Smooth muscle cell (in vitro differentiated cells): ENCODE results near the gene CLSTN3. TPM values are rescaled to one million over a fixed set of nuclear protein-coding genes. Genes with fewer than 3 reads are reported as not detected.

Experiments used
- DNase-seq: peaks from one replicate; lab custom pipeline; 2025; ENCODE audit not compliant: unreplicated experiment; lab: John Stamatoyannopoulos, UW
- H2AFZ ChIP-seq: fragments of 200-600 bp; sonication (generic); 2 replicates; pipeline ENCODE4 v1.6.0; 2016; ENCODE audit warnings: antibody characterized with exemption, low read depth, mild to moderate bottlenecking
- H3F3A ChIP-seq: fragments of 200-600 bp; sonication (generic); 2 replicates; pipeline ENCODE4 v1.6.0; 2017; ENCODE audit warnings: antibody characterized with exemption, low read depth
- H3K27ac ChIP-seq: fragments of 200-600 bp; sonication (generic); 2 replicates; pipeline ENCODE4 v1.5.1; 2016; ENCODE audit warnings: low read depth, mild to moderate bottlenecking
- H3K27me3 ChIP-seq: fragments of 200-600 bp; sonication (generic); 2 replicates; pipeline ENCODE4 v1.6.1; 2016; ENCODE audit warnings: low read depth, mild to moderate bottlenecking
- H3K36me3 ChIP-seq: fragments of 200-600 bp; sonication (generic); 2 replicates; pipeline ENCODE4 v1.5.1; 2016; ENCODE audit warnings: low read depth
- H3K4me1 ChIP-seq: fragments of 200-600 bp; sonication (generic); 2 replicates; pipeline ENCODE4 v1.5.1; 2016; ENCODE audit warnings: low read depth
- H3K4me2 ChIP-seq: fragments of 200-600 bp; sonication (generic); 2 replicates; pipeline ENCODE4 v1.6.0; 2016; ENCODE audit warnings: mild to moderate bottlenecking
- H3K4me3 ChIP-seq: fragments of 200-600 bp; sonication (generic); 2 replicates; pipeline ENCODE4 v1.5.1; 2016; ENCODE audit warnings: mild to moderate bottlenecking
- H3K79me2 ChIP-seq: fragments of 200-600 bp; sonication (generic); 2 replicates; pipeline ENCODE4 v1.6.0; 2016; ENCODE audit warnings: low read depth, mild to moderate bottlenecking
- H3K9ac ChIP-seq: fragments of 200-600 bp; sonication (generic); 2 replicates; pipeline ENCODE4 v1.6.0; 2016; ENCODE audit warnings: low read depth
- H3K9me3 ChIP-seq: fragments of 200-600 bp; sonication (generic); replicated peaks from 2 replicates; pipeline ENCODE4 v1.5.1; 2016; ENCODE audit warnings: low read depth
- H4K20me1 ChIP-seq: fragments of 200-600 bp; sonication (generic); 2 replicates; pipeline ENCODE4 v1.6.0; 2016; ENCODE audit warnings: low read depth
- CTCF ChIP-seq: fragments of 200-600 bp; sonication (generic); IDR thresholded peaks from 2 replicates; pipeline ENCODE4 v1.5.1; 2017; ENCODE audit warnings: borderline replicate concordance, mild to moderate bottlenecking, antibody characterized with exemption; ENCODE audit not compliant: insufficient read depth, poor library complexity, severe bottlenecking
- WGBS: methylation state at CpG from one replicate; pipeline ENCODE4 v1.1.7; 2016; ENCODE audit warnings: low lambda C conversion rate; 5-methylcytosine and 5-hydroxymethylcytosine counted together
- polyA plus RNA-seq: library from polyadenylated mRNA; unstranded; fragments of >200 nt; fragmentation: Nextera tagmentation; extraction: Ambion mirVana; gene quantifications from 2 replicates; pipeline ENCODE4 v1.2.1, GENCODE V29; 2016
- total RNA-seq: library from RNA; depleted of rRNA; stranded (reverse); fragments of >200 nt; gene quantifications from 2 replicates; pipeline ENCODE4 v1.2.3, GENCODE V29; 2014

Gene CLSTN3
- total and polyA plus RNA-seq, 2 experiments from 2014 or later: 12.4 to 51.0 TPM

- H2AFZ ChIP-seq: no peak overlapping the region
- no peaks in the 10 kb centered on the region for H3F3A ChIP-seq
- no peak overlapping the region for H3K4me3 ChIP-seq
- no peaks in the 10 kb centered on the region for H3K79me2 ChIP-seq
- H3K4me1 ChIP-seq: no peaks in the 10 kb centered on the region
- no peak overlapping the region for H3K4me2 ChIP-seq
- WGBS: 89% methylated on average over 3 of the region's 3 CpGs
- H3K9ac ChIP-seq: no peak overlapping the region
- peaks cover 7% of the 10 kb centered on the region for H4K20me1 ChIP-seq
- DNase-seq: no peak
- TF ChIP-seq CTCF: no peak
- H3K9me3 ChIP-seq: no peaks in the 10 kb centered on the region
- H3K27ac ChIP-seq: no peak overlapping the region
- H3K36me3 ChIP-seq: no peaks in the 10 kb centered on the region
- H3K27me3 ChIP-seq: no peaks in the 10 kb centered on the region
These were observed 12.5 kb upstream of the CLSTN3 start for GRCh38 chr12:7117670-7118069.

DNA sequence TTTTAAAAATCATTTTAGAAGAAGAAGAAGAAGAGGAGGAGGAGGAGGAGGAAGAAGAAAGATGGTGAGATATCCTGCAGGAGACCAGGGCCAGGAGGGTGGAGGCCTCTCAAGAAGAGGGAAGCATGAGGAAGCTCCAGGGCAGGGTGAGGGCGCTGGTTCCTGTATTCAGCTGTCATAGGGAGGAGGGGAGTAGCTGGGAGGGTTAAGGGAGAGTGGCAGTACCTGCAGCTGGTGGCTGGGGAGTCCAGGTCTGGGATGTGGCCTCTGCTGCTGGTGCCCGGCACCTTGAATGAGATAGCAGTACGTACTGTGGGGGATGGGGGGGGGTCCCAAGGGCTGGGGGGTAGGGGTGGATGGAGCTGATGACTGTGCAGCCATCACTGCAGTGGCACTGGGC is 11.3 kb upstream of the CLSTN3 start:
- Histone ChIP-seq H2AFZ (no peak overlapping the region), H3K9me3 (no peaks in the 10 kb centered on the region), H3K27me3 (no peaks in the 10 kb centered on the region), H3K79me2 (no peaks in the 10 kb centered on the region), H3K4me2 (no peak overlapping the region), H3K4me3 (no peak overlapping the region), H3K4me1 (no peaks in the 10 kb centered on the region), H3F3A (no peaks in the 10 kb centered on the region), H3K27ac (no peak overlapping the region), H3K9ac (no peak overlapping the region), H3K36me3 (no peaks in the 10 kb centered on the region), H4K20me1 (peaks cover 2% of the 10 kb centered on the region)
- WGBS: 98% methylated on average over 3 of the region's 3 CpGs
- no peak for TF ChIP-seq CTCF
- DNase-seq: no peak

DNA sequence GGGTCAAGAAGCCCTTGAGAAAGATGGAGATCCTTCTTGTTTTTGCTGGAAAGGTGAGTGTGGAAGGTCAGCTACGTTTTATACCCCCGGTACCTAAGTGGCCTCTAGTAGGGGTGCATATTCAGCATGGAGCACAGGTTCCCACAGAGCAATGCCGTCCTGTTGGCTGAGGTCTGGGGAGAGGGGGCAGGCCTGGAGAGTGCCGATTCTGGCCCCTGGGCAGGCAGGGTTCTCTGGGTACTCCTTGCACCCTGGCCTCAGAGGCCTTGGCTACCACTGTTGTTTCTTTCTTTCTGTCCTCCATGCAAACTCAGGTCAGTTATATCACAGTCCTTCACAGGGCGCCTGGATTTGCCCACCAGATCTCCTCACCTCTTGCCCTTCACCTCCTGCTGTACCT is 10.0 kb upstream of the CLSTN3 start:
- no peak overlapping the region for H2AFZ ChIP-seq
- H3K27me3 ChIP-seq: no peaks in the 10 kb centered on the region
- TF ChIP-seq CTCF: no peak
- H3K9me3 ChIP-seq: no peaks in the 10 kb centered on the region
- no peaks in the 10 kb centered on the region for H3K79me2 ChIP-seq
- no peak for DNase-seq
- no peaks in the 10 kb centered on the region for H4K20me1 ChIP-seq
- no peak overlapping the region for H3K9ac ChIP-seq
- WGBS: 85% methylated on average over 5 of the region's 5 CpGs
- H3K4me3 ChIP-seq: no peak overlapping the region
- H3K4me2 ChIP-seq: no peak overlapping the region
- H3K4me1 ChIP-seq: no peaks in the 10 kb centered on the region
- H3F3A ChIP-seq: no peaks in the 10 kb centered on the region
- H3K36me3 ChIP-seq: no peaks in the 10 kb centered on the region
- H3K27ac ChIP-seq: no peak overlapping the region

GRCh38 chr12:7121324-7121723 is 8.8 kb upstream of the CLSTN3 start:
- Histone ChIP-seq H3K9ac (no peak overlapping the region), H3K27ac (no peak overlapping the region), H3K79me2 (no peaks in the 10 kb centered on the region), H2AFZ (no peak overlapping the region), H3K27me3 (no peaks in the 10 kb centered on the region), H3K9me3 (no peaks in the 10 kb centered on the region), H3K36me3 (no peaks in the 10 kb centered on the region), H3K4me2 (no peak overlapping the region), H4K20me1 (no peaks in the 10 kb centered on the region), H3F3A (no peaks in the 10 kb centered on the region), H3K4me3 (no peak overlapping the region), H3K4me1 (no peaks in the 10 kb centered on the region)
- DNase-seq: no peak
- WGBS: 94% methylated on average over 5 of the region's 5 CpGs
- TF ChIP-seq CTCF: no peak
